Fibroblast of upper back skin (primary cell): ENCODE data around the gene SAMD4A.
A peak's percentile ranks its signal among the peaks of the same experiment; 100 is the strongest.

Source experiments
- DNase-seq: peaks from one replicate; pipeline ENCODE4 v3.0.0-alpha.2; 2013

The SAMD4A gene

DNA sequence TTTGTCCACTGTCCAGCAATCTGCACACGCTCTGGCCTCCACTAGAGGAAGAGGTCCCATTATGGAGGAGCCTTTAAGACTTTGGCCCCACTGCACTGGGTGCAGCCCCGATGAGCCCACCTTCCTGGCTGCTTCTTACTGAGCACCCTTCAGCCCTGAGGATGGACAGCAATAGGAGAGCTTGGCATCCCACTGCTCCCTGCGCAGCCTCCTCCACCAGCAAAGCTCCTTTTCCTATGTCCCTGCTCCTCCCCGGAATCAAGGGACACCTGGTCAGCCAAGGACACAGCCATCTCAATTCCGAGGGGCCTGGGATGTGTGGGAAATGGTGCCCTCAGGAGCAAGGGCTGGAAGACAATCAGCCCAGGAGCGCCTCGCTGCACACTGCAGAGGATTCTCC, 241.0 kb downstream of the SAMD4A start:
- no peak for DNase-seq

DNA sequence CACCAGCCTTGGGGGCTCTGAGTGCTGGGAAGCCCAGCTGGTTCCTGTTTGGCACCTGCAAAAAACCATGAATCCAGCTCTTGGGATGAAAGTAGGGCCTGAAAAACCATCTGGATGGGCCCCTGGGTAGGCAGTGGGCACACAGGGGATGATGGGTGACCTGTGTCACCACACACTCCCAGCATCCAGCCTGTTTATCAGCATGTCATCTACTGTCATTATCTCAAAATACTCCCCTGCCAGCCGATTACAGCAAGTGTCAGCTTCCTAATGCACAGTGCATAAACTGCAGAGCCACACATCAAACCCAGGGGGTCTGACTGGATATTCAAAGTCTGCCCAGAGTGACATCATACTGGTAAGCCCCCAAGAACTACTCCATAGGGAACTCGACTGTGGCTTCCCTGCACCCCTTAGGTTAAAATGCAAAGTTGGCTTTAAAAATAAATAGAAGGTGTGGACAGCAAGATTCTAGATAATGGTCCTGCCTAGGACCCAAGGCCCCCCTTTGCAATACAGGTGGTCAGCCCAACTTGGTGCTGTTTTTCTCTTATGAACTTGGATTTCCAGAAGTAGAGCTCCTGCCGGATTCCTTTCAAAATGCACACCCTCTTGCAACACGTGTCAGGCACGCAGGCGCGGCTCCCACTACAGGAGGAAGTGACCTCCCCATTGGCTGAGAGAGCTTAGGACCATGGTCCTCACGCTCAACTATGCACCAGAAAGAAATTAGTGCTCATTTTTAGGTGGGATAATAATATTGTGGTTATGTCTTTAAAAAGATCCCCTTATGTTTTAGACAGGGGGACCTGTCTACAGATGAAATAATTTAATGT, 241.6 kb downstream of the SAMD4A start:
- no peak for DNase-seq

DNA sequence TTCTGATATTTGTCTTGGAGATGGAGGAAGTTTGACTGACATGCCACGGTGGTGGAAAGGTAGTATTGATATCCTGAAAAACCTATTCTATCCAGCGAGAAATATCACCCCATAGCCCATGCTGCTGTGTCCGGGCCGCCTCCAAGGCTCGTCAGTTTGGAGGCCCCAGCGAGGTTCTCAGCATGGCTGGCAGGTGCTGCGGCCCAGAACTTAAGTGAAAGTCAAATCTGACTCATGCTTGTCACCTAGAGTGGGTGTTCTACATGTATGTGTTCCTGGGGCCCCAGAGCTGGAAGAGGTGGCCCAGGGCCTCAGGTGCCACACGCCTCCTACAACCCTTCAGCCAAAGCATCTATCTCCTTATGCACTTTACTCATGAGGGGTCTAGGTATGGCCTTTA, 242.8 kb downstream of the SAMD4A start:
- no peak for DNase-seq

DNA sequence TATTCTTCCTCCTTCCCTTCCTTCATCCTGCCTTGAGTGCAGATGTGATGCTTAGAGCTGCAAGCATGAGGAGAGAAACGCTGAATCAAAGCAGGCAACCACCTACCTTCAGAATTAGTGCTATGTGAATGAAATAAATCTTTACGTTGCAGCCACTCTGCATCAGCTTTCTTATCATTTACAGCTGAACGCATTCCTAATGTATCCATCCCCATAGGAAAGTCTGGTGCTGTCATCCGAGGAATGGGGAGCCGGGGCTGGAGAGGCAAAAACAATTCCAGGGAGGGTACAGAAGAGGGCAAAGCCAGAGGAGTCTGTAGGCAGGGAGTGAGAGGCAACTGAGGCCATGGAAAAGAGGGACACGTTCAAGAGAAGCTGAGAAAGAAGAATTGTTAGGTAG, 245.7 kb downstream of the SAMD4A start:
- no peak for DNase-seq

DNA sequence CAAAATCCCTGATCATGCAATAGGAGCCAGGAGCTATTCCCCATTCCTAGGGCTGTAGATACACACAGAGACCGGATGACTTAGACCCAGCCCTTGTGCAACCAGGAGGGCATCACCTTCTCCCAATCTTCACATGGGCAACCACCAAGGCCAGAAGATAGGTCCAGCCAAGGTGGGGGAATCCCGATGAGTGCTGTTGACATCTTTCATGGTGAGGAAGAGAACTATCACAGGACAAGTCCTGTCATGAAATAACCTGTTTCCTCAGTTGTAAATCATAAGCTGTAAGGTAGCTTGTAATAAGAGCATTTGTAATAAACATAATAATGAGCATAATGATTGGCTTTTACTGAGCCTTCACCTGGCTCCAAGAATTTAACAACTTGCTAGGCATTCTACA, 246.2 kb downstream of the SAMD4A start:
- no peak for DNase-seq

DNA sequence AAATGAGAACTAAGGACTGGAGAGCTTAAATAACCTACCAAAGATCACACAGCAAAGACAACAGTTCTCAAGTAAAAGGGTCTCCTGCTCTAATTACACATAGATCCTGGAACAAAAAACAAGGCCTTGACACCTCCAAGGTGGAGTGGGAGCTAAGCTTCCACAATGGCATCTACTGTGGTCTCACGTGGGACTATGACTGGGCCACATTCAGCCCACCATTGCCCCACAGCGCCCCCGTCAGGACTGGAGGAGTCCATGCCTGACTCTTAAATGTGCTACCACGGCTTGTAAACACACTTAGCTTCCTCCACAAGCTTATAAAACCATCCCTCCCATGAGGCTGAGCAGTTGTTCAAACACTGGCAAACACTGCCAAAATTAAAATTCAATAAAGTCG, 247.1 kb downstream of the SAMD4A start:
- DNase-seq, result no peak

DNA sequence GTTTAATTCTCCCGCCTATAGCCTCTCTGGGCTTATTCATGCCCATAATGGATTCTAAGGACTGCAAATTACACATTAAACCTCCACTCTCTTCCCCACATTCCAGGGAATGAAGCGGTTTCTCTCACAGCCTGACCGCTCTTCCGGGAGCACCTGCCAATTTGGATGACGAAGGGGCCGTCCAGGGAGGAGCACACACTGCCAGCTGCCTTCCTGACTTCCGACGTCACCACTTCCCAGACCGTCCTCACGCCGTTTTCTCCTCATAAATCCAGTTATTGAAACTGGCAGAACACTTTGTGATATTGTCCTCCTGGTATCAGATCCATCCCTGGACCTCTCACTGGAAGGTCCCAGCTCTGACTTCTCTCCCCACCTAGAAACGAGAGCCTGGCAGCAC, 248.1 kb downstream of the SAMD4A start:
- DNase-seq, result peak; percentile 68

DNA sequence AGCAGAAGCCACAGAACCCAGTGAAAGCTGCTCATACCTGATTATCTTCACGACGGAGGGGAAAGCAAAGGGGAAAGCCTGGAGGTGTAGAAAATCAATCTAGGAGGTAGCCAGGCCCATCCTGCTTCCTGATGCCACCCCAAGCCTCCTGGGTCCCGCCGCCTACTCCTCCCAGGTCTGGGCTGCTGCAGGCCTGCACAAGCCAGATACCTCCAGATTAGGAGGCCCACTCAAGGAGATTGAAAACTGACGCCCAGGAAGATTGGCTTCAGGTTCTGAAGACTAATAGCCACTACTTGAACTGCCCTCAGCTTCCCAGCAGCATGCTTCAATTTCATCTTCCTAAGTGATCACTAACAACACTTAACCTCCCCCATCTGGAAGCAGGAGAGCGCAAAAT, 248.6 kb downstream of the SAMD4A start:
- DNase-seq, result no peak

DNA sequence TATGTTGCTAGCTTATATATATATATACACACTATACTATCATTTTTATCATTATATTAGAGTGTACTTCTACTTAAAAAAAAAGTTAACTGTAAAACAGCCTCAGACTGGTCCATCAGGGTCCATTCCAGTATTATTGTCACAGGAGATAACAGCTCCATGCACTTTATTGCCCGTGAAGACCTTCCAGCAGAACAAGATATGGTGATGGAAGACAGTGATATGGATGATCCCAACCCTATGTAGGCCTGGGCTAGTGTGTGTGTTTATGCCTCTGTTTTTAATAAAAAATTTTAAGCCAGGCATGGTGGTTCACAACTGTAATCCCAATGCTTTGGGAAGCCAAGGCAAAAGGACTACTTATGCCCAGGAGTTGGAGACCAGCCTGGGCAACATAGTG, 249.5 kb downstream of the SAMD4A start:
- no peak for DNase-seq

DNA sequence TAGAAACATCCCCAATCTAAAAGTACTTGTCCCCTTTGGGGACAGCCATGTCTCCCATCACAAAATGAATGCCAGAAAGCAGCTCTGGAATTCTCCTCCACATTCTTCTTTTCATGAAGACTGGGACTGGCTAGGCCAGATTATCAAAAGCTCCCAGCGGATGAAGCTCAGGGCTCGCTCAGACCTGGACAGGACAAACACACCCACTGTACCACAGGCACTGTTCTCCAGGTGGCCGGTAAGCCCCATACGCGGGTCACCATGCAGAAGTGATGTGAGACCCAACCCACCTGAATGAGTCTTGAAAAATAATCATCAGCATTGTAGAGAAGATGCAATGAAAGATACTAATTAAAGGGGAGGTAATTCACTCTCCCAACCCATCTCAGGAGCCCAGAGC, 250.6 kb downstream of the SAMD4A start:
- no peak for DNase-seq

DNA sequence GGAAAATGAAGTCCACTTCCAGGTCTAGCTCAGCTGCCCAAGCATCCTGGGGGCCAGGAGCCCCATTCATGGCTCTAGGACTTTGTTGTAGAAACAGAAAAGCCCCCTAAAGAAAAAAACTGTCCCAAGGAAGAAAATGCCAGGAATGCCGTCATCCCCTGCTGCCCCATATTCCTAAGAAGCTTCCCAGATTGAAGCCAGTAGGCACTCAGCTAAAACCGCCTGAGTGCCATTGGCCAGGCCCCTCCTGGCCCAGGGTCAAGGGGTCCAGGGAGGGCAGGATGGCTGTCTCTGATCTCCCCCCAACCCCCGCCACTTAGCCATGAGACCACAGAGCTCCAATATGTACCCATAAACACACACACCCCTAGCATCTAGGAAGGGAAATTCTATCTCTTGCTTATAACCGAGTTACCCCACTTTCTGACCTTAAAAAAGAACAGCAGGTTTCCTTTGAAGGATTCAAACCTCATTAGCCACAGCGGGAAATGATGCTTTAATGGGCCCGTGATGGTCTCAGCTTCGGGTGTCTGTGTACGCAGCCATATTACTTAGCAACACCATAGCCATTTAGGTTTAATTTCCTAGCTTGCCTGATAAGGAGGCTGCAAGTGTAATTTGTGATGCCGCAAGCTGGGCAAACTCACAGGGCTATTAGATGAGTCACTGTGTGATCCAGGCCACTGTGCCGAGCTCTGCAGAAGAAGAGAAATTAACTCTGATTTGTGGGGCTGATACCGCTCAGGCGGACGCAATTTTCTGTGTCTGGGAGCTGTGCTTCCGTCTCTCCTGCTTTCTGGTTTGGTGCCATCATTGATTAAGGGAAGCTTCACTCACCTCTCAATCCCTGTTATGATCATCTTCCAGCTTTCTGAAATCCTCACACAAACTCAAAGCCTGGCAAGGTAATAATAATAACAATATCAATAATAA, 251.5 kb downstream of the SAMD4A start:
- peak; percentile 60 for DNase-seq

DNA sequence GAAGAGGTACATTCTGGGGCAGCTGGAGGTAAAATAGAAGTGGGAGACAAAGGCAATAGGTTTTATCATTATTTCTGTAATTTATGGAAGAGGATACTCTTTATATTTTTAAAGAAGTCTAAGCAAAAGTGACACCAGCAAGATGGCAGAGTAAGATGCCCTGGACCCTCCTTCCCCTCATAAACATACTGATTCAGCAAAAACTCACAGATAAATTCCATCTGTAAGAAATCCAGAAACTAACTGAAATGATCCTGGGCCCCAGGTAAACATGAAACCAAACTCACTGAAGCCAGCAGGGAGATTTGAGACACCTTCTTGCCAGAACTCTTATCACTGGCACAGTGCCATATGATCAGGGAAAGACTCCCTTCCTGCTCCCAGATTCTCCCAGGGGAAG, 255.8 kb downstream of the SAMD4A start:
- DNase-seq, result no peak

DNA sequence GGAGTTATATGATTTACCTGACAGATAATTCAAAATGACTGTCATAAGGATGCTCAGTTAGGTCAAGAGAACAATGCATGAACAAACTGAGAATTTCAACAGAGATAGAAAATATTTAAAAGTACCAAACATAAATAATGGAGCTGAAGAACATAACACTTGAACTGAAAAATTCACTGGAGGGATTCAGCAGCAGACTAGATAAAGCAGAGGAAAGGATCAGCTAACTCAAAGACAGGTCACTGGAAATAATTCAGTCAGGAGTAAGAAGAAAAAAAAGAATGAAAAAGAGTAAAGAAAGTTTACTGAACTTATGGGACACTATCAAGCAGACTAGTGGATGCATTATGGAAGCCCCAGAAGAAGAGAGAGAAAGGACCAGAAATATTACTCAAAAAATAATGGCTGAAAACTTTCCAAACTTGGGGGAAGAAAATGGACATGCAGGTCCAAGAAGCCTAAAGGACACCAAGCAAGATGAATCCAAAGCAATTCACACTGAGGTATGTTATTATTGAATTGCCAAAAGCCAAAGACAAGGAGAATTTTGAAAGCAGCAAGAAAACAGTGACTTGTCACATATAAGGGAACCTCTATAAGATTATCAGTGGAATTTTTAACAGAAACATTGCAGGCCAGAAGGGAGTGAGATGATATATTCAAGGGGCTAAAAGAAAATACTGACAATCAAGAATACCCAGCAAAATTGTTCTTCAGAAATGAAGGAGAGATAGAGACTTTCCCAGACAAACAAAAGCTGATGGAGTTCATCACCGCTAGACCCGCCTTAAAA, 257.0 kb downstream of the SAMD4A start:
- DNase-seq, result no peak

DNA sequence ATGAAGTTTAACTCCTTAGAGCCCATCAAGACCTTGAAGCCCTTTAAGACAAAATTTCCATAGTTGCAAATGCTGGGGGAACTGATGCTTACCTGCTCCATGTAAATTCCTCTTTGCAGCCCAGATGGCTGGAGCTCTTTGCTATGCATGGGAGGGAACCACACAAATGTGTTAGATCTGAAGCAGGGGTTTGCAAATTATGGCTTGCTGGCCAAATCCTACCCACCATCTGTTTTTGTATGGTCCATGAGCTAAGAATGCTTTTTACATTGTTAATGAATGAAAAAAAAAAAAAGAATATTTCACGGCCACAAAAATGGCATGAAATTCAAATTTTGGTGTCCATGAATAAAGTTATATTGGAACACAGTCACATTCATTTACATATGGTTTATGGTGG, 261.1 kb downstream of the SAMD4A start:
- no peak for DNase-seq

DNA sequence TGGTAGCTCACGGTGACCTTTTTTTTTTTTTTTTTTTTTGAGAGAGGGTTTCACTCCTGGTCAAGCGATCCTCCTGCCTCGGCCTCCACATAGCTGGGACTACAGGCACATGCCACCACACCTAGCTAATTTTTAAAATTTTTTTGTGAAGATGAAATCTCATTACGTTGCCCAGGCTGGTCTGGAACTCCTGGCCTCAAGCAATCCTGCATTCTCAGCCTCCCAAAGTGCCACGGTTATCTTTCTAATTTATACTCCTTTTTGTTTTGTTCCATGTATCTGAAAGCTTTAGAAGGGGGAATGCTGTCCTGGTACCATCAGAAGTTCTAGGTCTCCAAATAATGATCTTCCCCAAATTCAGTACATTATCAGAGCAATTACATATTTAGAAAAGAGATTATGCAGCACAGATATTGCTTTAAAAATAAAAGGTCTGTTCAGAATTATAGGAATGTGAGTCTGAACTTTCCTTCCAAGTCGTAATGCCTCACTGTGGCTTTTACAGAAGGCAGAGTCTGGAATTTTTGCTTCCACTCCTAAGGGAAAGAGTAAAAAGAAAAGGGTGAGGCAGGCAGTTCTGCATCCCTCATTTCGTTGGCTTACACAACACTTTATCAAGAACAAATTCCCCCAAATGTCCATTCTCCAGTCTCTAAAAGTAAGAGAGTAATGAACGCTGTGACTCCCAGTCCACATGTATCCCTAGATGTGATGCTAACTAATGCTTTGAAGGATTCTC, 262.7 kb downstream of the SAMD4A start:
- DNase-seq, result no peak

DNA sequence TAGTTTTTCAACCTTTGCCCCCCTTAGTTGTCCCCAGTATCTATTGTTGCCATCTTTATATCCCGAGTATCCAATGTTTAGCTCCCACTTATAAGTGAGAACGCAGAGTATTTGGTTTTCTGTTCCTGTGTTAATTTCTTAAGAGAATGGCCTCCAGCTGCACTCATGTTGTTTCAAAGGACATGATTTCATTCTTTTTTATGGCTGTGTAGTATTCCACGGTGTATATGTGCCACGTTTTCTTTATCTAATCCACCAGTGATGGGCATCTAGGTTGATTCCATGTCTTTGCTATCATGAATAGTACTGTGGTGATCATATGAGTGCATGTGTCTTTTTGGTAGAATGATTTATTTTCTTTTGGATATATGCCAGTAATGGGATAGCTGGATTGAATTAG, 263.7 kb downstream of the SAMD4A start:
- no peak for DNase-seq

DNA sequence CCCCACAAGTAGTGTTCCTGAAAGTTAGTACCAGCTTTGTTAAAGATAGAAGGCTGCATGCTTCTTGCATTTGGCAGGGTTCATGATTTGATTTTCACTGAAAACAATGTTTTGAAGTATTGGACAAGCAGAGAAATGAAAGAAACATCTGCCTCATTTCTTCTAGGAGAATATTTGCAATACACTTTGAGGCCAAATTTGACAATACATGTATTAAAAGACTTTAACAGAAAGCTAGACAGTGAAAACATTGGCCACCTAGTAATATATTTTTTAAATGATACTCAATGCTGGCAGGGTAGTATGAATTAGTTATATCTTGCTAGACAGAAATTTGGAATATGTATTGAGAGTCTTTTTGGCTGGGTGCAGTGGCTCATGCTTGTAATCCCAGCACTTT, 267.2 kb downstream of the SAMD4A start:
- no peak for DNase-seq

DNA sequence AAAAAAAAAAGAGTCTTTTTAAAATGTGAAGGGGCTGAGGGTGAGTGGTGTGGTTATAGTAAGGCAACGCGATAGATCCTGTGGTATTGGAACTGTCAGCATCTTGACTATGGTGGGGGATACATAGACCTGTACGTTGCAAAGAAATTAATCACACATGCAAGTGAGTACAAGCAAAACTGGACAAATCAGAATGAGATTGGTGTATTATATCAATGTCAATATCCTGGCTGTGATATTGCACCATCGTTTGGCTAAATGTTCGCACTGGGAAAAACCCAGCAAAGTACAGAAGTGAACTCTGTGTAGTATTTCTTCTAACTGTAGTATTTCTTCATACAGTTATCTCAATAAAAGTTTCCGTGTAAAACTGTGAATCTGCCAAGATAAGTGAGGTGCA, 267.8 kb downstream of the SAMD4A start:
- DNase-seq, result no peak

DNA sequence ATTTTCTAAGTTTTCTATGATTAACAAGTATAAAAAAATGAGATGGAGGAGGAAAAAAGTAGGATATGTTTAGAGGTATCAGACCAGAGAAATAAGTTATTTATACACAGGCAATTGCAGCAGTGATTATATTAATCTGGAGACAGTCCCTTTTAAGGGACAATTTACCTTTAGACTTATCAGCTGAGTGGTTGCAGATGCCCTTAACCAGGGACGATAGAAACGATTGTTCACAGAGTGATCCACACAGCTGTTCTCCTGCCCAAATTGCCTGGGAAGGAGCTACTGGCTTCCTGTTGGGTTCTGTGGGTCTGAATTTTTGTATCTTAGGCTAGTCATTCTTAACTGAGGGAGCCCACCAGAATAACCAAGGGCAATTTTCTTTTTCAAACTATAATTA, 269.3 kb downstream of the SAMD4A start:
- DNase-seq, result no peak

DNA sequence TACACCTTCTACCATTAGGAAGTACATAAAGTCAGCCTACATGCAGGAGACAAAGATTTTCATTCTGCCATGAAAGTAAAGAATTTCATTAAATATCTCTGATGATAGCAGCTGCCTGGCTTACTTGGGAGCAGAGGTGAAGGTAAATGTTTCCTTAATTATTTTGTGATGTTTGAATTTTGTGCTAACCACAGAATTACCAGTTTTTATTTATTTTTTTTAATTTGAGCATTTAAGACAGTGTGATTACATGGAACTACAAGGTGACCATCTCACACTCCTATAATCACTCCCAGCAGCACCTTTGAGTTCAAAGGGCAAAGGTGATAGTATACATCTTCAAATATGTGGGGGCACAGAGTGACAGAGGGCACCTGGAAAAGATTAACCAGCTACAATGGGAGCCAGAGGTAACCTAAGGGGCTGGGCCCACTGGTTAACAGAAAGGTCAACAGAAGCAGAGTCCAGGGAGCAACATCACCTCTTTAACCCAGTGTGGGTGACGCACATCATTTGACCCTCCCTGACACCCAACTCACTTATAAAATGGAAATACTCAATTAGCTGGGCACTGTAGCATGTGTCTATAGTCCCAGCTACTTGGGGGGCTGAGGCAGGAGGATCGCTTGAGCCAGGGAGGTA, 270.7 kb downstream of the SAMD4A start:
- DNase-seq, result no peak

DNA sequence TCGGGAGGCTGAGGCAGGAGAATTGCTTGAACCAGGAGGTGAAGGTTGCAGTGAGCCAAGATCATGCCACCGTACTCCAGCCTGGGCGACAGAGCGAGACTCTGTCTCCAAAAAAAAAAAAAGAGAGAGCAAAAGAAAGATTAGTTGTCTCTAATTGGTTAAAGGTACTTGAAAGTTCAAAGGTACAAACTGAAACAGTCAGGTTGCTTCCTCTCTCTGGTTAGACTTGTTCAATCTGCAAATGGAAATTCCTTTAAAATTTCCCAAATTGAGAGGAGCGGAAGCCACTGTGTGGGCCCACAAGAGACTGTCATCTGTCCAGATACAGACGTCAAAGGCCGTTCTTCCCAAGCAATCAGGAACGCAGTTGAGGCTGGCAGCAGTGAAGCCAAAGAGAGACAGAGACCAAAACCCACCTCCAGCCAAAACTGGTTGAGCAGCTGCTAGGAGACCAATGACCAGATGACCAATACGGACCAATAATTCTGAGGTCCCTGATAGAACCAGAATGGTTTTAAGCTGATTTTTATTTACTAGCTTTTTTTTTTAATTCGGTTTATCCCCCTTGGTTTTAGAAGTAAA, 272.1 kb downstream of the SAMD4A start:
- no peak for DNase-seq

DNA sequence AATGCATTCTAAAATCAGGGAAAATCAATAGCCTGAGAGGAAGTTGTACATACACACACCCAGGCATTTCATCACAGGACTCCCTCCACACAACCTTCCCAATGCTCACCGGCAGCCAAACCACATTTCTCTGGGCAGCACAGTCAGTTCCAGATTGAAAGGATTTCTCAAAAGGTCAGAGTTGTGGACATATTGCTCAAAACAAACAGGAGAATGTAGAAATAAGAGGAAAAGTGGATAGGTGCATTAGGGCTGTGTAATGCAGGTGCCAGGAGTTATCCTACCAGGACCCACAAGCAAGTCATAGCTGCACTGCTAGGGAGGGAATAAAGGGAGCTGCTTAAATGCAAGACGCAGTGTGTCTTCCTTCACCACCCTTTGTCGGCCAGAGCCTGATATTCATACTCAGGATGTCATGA, 272.8 kb downstream of the SAMD4A start:
- DNase-seq, result peak; percentile 43
